Germinal center (tissue), 1 donor: ENCODE measurements around the gene TNNI2.
"Not testable (repeated sequence)": the region's sequence is repeated elsewhere in the genome, so short reads cannot be mapped to it uniquely, and the experiment has no call there.

Source experiments
- DNase-seq: peaks from one replicate; pipeline ENCODE4 v3.0.0; 2012; ENCODE audit warnings: mixed read lengths, low spot score

Gene TNNI2

GRCh38 chr11:1875093-1875850, 36.5 kb downstream of the TNNI2 start:
- no peak for DNase-seq

- DNase-seq: not testable (repeated sequence)
Measured at GRCh38 chr11:1875851-1876301, 37.1 kb downstream of the TNNI2 start.

- DNase-seq: no peak
Measured at GRCh38 chr11:1876361-1877063, 37.7 kb downstream of the TNNI2 start.

DNA sequence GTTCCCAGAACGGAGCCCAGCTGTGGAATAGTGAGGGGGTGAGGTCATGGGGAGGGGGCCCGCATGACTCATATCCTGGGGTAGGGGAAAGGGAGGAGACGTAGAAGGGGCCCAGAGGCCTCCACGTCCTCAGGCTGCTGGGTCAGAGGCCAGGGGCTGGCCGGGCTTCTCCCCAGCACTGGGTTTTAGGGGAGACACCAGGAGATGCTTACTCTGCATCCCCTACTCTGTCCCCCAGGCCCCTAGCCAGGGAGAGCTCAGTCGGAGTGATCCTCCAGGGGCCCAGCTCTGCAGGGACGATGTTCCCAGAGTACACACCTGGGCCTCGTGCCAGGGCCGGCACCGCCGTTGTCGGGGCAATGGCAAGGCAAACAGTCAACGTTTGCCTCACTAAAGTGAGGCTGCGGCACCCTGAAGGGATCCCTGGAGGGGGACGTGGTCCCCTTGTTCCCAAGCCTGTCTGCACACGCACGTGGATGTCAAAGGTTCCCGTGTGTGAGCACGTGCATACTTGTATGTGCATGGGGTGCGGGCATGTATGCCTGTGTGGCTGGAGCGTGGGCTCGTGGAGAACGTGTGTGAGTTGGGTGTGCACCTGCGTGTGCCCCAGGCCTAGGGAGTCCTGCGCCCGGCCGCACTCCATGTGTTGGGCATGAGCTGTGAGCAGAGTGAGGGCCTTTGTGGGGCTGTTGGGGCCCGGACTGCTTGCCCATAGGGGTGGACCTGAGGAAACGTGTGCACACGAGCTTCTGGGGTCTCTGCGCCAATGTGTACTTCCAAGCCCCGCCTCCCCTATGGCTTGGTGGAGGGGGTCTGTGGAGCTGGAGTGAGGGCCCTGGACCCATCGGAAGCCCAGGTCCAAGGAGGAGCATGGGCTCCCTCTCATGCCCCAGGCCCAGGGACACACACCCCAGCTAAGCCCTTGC, 38.7 kb downstream of the TNNI2 start:
- no peak for DNase-seq

GRCh38 chr11:1878137-1879031, 39.6 kb downstream of the TNNI2 start:
- DNase-seq: no peak

- DNase-seq: no peak
Measured at GRCh38 chr11:1879342-1879940, 40.7 kb downstream of the TNNI2 start.

GRCh38 chr11:1879941-1880720, 41.4 kb downstream of the TNNI2 start:
- DNase-seq: no peak

GRCh38 chr11:1880746-1881441, 42.1 kb downstream of the TNNI2 start:
- DNase-seq: no peak

DNA sequence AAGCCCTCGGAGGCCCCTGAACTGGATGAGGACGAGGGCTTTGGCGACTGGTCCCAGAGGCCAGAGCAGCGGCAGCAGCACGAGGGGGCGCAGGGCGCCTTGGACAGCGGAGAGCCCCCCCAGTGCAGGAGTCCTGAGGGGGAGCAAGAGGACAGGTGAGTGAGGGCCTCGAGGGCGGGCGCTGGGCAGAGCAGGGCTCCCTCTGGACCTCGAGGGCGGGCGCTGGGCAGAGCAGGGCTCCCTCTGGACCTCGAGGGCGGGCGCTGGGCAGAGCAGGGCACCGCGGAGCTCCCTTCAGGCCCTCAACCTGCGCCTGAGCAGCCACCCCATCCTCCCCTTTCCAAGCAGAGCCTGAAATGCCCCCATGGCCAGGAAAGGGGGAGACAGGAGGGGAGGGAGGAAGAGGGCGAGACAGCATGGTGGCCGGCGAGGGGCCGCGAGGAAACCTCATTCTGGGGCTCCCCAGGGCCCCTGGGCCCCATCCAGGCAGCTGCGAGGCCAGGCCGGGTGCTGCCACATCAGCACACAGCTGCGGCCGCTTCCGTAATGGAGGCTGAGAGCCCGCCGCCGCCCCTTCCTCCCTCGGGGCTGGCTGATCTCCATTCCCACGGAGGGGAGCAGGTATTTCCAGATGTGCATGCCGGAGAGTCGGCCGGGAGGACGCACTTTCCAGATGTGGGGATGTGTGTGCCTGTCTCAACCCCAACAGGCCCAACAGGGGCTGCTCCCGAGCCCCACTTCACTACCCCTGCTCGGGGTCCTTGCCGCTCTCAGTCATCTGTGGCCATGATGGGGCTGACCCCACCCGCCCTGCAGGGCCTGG, 42.9 kb downstream of the TNNI2 start:
- peak; percentile 54 for DNase-seq

- DNase-seq: peak; percentile 86
Measured at GRCh38 chr11:1882265-1883238, 43.8 kb downstream of the TNNI2 start.

GRCh38 chr11:1883346-1884302, 44.8 kb downstream of the TNNI2 start:
- no peak for DNase-seq

DNA sequence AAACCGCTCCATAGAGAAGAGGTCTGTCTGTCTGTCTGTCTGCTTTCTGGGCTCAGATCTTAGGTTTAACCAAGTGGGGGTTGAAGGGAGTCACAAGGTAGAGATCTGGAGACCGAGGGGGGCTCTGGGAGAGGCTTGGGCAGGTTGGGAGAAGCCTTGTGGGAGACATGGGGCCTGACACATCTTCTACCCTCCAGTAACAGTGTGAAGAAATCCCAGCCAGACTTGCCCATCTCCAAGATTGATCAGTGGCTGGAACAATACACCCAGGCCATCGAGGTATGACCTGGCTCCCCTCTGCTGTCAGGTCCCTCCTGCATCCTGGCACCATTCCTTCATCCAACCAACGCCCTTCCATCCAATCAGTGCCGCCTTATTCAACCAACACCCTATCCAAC, 45.5 kb downstream of the TNNI2 start:
- no peak for DNase-seq

- not testable (repeated sequence) for DNase-seq
Measured at GRCh38 chr11:1886551-1886950, 47.8 kb downstream of the TNNI2 start.

DNA sequence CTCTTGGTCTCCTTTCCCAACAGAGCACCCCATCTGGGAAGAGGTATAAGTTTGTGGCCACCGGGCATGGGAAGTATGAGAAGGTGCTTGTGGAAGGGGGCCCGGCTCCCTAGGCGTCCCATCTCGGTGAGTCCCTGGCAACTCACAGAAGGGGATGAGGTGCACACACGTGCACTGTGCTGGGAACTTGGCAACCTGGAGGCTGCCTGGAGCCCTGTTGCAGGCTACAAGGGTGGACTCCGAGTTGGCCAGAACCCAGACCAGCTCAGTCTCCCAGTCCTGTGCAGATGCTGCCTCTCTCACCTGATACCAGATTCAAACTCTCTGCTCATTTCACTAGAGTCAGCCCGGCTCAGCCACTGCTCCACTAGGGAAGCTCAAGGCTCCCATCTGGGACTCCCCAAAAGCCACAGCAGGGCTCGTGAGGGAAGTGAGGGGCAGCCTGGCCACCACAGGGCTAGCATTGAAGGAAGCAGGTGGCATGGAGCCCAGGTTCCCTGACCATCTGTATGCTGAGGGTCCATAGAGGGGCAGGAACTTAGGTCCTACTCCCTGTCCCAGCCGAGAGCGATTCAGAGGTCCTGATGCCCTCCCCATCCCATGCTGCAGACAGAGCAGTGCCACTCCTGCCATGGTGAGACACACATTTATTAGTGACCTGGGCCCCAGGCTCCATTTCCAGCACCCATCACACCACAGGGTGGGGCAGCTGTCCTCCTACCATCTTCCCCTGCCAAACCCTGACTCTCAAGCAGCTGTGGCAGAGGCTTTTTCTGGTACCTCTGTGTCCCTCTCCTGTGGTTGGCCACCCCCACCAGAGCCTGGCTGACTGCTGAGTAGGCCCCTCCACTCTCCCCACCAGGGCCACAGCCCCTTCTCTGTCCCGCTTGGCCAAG, 48.9 kb downstream of the TNNI2 start:
- no peak for DNase-seq

GRCh38 chr11:1888347-1888753, 49.6 kb downstream of the TNNI2 start:
- no peak for DNase-seq
